Measurements from ENCODE around the gene UBE2V1.

Gene UBE2V1

GRCh38 chr20:50133041-50133440 lies 20.1 kb upstream of the UBE2V1 start:
- TF ChIP-seq FOXM1 (IDR thresholded peaks at IDR 0.05; ENCODE audit: borderline replicate concordance, low read depth): no peak
- TF ChIP-seq EGR1 (IDR thresholded peaks at IDR 0.05): no peak
- no peak for TF ChIP-seq EP300 (IDR thresholded peaks at IDR 0.05; ENCODE audit: borderline replicate concordance)
- no peak for TF ChIP-seq TCF12 (IDR thresholded peaks at IDR 0.05; ENCODE audit: low read depth)
- no peak for TF ChIP-seq MAX (IDR thresholded peaks at IDR 0.05)
- TF ChIP-seq TAF1 (IDR thresholded peaks at IDR 0.05; ENCODE audit: low read depth): no peak
- no peak for TF ChIP-seq REST (IDR thresholded peaks at IDR 0.05; ENCODE audit: low read depth)
- TF ChIP-seq ZBTB7A (IDR thresholded peaks at IDR 0.05; ENCODE audit: low read depth): no peak
- no peak for TF ChIP-seq TEAD4 (IDR thresholded peaks at IDR 0.05)
- TF ChIP-seq, protein P1, sequence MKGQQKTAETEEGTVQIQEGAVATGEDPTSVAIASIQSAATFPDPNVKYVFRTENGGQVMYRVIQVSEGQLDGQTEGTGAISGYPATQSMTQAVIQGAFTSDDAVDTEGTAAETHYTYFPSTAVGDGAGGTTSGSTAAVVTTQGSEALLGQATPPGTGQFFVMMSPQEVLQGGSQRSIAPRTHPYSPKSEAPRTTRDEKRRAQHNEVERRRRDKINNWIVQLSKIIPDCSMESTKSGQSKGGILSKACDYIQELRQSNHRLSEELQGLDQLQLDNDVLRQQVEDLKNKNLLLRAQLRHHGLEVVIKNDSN (IDR thresholded peaks at IDR 0.05): no peak
- no peak for TF ChIP-seq YY1 (IDR thresholded peaks at IDR 0.05; ENCODE audit: low read depth)

- no peak for TF ChIP-seq EGR1 (IDR thresholded peaks at IDR 0.05)
Observed at GRCh38 chr20:50130995-50131394, 18.0 kb upstream of the UBE2V1 start.

DNA sequence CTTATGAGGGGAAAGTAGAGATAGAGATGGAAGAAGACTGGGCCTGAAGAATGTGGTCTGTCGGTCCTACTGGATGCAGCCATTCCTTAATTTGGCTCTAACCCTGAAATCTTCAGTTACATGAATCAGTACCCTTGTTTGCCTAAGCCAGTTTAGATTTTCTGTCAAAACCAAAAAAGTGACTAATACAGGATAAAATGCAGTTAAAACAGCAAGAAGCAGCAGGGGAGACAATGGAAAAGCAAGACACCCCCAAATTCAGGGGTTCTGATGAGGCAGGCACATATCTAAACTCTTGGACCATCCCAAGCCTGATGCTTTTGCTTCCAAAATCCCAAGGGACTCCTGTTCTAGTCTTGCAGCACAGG lies 17.4 kb upstream of the UBE2V1 start:
- TF ChIP-seq NFIC (IDR thresholded peaks at IDR 0.05) (no peak), FOXM1 (IDR thresholded peaks at IDR 0.05; ENCODE audit: borderline replicate concordance, low read depth) (no peak), TCF12 (IDR thresholded peaks at IDR 0.05; ENCODE audit: low read depth) (no peak), EGR1 (IDR thresholded peaks at IDR 0.05) (no peak), MAX (IDR thresholded peaks at IDR 0.05) (no peak), TEAD4 (IDR thresholded peaks at IDR 0.05) (no peak), CREB1 (IDR thresholded peaks at IDR 0.05; ENCODE audit: low read depth) (no peak)

DNA sequence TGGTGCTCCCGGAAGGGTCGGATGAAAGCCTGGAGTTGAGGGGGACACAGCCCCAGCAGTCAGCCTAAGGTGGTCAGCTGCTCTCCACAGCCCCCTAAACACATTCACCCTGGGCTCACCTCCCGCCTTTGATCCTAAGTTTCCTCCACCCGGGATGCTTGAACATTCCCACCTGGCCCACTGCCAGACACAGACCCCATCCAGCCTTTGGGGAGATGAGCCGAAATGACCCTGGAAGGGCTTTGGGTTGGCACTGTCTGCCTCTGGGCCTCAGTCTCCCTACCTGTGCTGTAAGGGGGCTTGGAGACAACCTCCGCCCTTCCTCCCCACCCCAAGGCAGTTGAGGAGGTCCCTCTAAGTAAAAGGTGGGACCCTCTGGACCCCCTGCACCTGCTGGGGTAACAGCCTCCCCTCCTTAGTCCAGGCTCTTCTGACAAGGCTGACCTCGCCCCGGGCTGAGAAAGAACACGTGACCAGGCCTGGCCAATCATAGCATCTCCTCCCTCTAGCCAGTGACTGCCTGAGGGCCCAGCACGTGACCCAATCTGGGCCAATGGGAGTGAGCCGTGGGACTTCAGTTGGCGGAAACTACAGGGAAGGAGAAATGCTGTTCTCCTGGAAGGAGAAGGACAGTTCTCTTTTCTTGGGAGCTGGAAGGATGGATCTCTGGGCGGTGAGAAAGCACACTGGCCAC lies 16.9 kb upstream of the UBE2V1 start:
- TF ChIP-seq ZBTB7A (IDR thresholded peaks at IDR 0.05; ENCODE audit: low read depth) (no peak), EGR1 (IDR thresholded peaks at IDR 0.05) (no peak), RAD21 (IDR thresholded peaks at IDR 0.05; ENCODE audit: low read depth) (no peak)
- TF ChIP-seq, protein P1 (IDR thresholded peaks at IDR 0.05): peak; percentile 95

DNA sequence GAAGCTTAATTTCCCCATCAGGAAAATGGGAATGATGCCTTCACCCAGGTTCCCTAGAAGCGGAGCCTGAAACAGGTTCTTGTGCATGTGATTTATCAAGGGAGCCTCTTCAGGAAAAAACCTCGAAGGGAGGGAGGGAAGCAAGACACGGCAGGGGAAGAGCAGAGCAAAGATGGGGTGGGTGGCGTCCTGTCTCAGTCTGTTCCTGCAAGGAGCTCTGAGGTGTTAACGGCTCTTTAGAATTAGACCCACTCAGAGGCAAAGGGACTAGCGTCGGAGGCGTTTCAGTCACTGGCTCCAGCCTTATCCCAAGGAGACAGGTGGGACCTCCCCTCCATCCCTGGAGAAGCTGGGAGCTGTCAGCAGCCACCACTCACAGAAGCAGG lies 15.6 kb upstream of the UBE2V1 start:
- TF ChIP-seq MAX (IDR thresholded peaks at IDR 0.05) (no peak), CREB1 (IDR thresholded peaks at IDR 0.05; ENCODE audit: low read depth) (no peak), ZBTB7A (IDR thresholded peaks at IDR 0.05; ENCODE audit: low read depth) (no peak), REST (IDR thresholded peaks at IDR 0.05; ENCODE audit: low read depth) (no peak), EP300 (IDR thresholded peaks at IDR 0.05; ENCODE audit: borderline replicate concordance) (no peak), EGR1 (IDR thresholded peaks at IDR 0.05) (no peak), TCF12 (IDR thresholded peaks at IDR 0.05; ENCODE audit: low read depth) (no peak), YY1 (IDR thresholded peaks at IDR 0.05; ENCODE audit: low read depth) (no peak)
- TF ChIP-seq, protein P1 (IDR thresholded peaks at IDR 0.05): no peak

Measured in Ishikawa (cell line).